Measurements from ENCODE around the gene TTLL1.
"Not testable (repeated sequence)": the region's sequence is repeated elsewhere in the genome, so short reads cannot be mapped to it uniquely, and the experiment has no call there.

TTLL1 gene

DNA sequence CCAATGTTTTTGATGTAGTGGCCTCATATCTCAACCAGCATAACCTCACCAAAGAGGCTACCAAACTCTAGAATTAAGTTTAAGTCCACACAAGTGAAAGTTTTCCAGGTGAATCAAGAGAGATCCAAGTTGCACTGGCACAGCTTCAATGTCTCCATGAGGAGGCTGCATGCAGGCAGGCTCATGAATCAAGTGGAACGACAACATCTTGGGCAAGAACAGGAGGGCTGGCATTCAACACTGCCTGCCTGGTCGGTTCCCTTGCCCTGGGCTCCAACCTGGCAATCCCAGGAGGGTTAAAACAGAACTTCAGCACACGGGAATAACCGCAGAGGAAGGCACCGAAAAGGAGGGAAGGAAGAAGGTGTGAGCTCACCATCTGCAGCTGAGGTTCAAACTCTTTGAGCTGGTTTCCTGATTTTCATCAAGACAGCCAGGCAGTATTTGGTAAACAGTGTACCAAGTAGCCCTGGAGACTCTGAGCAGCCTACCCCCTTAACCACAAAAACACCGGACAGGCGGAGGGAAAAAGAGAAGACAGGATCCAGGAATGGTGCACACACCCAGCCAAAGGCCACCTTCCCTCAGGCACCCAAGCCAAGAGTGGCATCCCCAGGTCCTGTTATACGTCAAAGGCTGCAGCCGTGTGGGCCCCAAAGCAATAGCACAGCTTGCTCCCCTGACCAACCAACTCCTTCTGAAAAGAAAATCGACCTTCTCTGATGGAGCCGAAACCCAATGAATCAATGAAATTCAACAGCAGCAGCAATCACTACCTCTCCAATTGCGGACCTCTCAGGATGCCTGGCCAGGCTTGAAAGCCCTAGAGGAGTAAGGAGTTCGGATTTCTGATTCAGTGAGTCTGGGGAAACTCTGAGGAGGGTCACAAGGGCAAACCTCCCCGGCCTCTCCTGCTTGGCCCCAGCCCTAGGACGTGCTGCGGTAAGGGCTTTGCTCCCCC lies 75.6 kb downstream of the TTLL1 start:
- no peak for DNase-seq (ENCODE audit: low read depth in 2 of 2)

DNA sequence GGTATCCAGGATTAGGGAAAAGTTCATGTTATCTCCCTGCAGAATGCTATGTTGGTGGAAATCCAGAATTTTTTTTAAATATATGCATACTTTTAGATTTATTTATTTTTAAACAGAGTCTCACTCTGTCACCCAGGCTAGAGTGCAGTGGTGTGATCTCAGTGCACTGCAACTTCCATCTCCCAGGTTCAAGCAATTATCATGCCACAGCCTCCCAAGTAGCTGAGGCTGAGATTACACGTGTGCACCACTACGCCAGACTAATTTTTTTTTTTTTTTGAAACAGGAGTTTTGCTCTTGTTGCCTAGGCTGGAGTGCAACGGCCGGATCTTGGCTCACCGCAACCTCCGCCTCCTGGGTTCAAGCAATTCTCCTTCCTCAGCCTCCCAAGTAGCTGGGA lies 76.8 kb downstream of the TTLL1 start:
- no peak for DNase-seq (ENCODE audit: low read depth in 2 of 2)

- no peak for DNase-seq (ENCODE audit: low read depth in 2 of 2)
These were observed 78.1 kb downstream of the TTLL1 start for GRCh38 chr22:43011079-43011478.

- DNase-seq (ENCODE audit: low read depth in 2 of 2): no peak
These were observed 79.7 kb downstream of the TTLL1 start for GRCh38 chr22:43009444-43009843.

DNA sequence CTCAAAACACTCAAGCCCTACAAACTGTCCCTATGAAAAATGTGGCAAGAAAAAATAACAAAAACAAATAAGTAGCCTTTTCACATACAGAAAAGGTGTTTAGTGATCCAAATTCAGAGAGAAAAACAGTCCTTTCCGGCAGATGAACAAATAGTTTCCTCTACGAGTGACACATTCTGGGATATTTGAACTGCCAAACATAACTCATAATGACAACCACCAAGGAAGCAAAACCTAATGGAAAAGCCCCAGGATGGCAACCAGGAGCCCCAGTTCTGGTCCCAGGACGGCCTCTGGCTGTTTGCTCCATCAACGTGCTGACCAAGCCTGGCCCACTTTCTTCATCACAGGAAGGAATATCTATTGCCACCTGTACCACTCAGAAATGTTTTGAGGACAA lies 80.3 kb downstream of the TTLL1 start:
- no peak for DNase-seq (ENCODE audit: low read depth in 2 of 2)

DNA sequence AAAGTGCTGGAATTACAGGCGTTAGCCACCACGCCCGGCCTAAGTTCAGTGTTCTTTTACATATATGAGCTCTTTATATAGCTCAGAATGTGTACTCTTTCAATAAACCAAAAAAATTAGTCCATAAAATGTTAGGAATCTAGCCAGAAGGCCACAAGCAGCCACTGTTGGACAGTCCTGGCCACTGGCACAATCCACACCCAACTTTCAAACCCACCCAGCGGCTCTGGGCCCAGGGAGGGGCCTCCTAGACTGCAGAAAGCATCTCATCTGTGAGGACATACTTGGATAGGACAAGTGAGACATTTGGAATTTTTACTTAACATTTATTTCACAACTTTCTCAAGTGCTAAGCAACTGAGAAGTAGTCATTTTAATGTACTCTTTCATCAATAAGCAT lies 80.7 kb downstream of the TTLL1 start:
- DNase-seq (ENCODE audit: low read depth in 2 of 2): no peak

DNA sequence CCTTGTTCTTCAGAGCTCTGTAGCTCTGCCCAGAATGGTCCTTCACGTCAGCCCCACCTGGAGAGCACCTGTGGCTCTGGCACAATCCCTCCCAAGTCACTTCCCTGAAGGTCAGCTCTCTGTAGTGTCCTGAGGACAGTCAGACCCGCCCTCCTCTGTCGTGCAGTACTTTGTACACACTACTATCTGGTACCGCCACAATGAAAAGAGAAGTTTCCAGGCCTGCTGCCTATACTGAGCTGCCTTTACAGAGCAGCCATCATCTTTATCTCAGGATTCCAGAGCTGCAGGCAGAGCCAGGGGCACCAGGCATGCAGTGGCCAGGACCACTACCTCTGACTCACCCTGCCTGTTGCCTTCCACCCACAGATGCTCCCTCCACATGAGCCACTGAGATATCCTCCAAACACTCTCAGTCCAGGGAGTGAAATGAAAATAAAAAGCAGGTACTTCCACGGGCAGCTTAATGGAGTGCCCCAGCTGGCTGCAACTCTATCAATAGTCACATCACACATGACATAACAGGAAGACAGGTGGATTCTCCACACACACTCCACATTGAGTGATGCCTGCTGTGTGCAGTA lies 81.6 kb downstream of the TTLL1 start:
- no peak for DNase-seq (ENCODE audit: low read depth in 2 of 2)

- no peak for DNase-seq (ENCODE audit: low read depth in 2 of 2)
These were observed 82.4 kb downstream of the TTLL1 start for GRCh38 chr22:43006753-43007152.

- no peak for DNase-seq (ENCODE audit: low read depth in 2 of 2)
These were observed 83.1 kb downstream of the TTLL1 start for GRCh38 chr22:43006016-43006505.

DNA sequence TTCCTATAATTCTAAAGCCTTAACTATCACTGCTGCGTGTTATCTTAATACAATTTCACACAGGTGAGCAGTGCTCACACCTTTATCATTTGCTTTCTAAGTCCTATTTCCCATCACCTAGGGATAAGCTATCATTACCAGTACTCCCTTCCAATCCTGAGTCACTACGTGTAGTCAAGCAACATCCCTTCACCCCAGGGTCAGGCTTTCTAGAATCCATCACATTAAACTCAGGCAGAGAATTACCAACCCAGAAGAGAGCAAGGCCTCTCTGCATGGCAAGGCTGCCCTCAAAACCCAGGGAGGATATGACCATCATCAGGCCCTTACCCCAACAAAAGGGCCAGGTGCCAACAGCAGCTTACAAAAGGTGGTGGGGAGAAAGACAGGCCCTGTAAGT lies 84.1 kb downstream of the TTLL1 start:
- DNase-seq (ENCODE audit: low read depth in 2 of 2): no peak

DNA sequence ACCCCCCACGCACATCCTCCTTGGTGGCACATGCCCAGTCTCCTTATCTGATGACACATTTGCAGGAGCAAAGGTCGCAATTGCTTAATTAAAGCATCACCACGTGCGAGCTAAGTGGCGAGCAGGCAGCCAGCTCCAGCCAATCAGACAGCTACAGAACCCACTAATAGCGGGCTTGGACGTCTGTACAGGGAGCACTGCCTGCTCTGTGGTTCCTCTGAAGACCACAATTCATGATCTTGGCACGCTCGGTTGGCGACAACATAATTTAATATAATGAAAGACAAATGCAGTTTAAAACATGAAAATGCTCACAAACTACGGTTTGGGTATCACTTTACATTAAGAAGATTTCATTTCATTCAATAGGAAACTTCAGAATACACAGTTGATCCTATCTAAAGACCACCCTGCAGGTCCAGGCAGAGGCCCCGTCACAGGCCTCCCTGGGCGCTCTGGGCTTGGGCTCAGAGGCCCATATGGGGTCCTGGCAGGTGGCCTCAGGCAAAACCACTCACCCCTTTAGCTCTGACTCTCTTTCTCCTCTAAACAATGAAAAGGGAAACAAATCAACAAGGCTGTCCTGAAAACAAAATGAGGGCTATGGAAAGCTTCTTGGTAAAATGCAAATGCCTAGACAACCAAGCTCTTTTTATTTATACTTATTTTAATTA lies 84.7 kb downstream of the TTLL1 start:
- DNase-seq (ENCODE audit: low read depth in 2 of 2): no peak

DNA sequence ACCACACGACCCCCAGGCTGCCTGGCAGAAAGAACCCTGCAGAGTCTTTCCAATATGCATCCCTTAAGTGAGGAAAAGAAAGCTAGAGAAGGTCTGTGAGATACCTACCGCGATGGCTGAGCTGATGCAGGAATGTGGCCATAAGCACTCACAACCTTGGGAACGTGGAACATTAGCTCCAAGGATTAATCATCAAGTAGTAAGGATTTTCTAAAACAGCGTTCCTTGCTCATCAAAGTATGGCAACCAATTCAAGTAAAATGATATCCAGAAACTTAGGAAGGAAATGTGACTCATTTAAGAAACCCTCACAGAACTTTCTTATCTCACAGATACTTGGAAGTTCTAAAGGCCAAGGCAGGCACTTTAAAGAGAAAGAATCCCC lies 87.0 kb downstream of the TTLL1 start:
- no peak for DNase-seq (ENCODE audit: low read depth in 2 of 2)

- no peak for DNase-seq (ENCODE audit: low read depth in 2 of 2)
These were observed 87.7 kb downstream of the TTLL1 start for GRCh38 chr22:43001271-43002201.

DNA sequence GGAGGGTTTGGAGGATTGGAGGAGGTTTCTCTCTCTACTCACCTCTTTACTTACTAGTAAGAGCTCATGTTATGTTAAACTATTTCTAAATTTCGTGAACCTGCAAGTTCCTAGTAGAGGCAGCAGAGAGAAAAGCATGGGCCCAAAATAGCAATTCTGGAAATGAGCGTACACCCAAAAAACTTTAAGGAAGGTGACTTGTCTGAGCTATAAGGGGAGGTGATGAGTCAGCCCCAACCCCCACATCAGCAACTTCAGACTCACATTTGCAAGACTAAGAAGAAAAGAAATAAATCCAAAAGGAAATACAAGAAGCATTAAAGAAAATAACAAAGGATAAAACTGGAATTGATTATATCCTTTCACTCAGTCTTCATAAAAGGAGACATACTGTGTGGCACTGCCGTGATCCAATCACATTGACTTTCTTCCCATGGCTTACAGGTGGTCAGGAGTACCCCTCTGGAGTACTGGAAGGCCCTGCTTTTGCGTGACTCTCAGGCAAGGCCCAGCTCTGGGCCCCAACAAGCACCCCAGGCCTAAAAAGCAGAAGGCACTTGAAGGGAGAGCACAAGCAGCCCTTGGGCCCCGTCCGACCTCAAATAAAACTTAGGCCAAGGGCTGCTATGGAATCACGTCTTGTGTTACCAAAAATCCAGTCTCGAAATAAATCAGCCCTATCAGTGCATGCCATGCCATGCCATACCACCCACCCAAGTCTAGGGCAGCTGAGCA lies 88.6 kb downstream of the TTLL1 start:
- no peak for DNase-seq (ENCODE audit: low read depth in 2 of 2)

- DNase-seq (ENCODE audit: low read depth in 2 of 2): no peak
These were observed 91.6 kb downstream of the TTLL1 start for GRCh38 chr22:42997582-42998090.

- no peak for DNase-seq (ENCODE audit: low read depth in 2 of 2)
These were observed 92.4 kb downstream of the TTLL1 start for GRCh38 chr22:42996646-42997365.

DNA sequence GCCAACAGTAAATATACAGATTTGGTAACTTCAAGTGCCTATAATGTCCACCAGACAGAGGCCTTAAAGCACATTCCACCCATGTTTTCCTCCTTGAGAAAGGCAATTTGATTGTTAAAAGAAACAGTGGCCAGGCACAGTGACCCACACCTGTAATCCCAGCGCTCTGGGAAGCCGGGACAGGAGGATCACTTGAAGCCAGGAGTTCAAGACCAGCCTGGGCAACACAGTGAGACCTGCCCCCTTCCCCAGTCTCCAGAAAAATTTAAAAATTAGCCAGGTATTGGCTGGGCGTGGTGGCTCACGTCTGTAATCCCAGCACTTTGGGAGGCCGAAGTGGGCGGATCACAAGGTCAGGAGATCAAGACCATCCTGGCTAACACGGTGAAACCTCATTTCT lies 93.5 kb downstream of the TTLL1 start:
- DNase-seq (ENCODE audit: low read depth in 2 of 2): not testable (repeated sequence)

DNA sequence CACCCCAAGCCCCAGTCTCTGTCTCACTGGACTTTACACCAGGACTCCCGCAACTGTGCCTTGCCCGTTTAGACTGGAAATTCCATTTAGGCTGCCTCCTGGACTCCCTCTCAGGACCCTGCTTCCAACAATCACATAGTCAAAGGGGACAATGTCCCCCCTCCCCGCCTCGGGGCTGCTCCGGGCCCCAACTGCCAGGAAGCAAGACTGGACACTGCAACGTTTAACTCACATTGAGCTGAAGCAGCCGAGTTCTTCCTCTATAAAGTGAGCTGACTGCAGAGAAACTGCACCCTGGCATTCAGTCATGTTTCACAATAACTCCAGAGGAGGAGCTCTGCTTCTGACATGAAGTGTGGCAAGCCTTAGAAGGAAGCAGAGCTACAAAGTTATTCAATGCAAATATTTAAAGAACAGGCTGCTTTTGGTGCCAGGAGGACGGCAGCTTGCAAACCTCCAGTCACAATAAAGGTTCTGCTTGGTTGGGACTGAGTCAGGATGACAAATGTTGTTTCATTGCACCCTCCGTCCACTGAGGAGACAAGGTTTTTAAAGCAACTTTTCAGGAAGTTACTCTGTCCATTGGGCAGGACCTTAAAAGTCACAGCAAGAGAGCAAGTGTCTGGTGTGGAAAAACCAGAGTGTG lies 94.2 kb downstream of the TTLL1 start:
- no peak for DNase-seq (ENCODE audit: low read depth in 2 of 2)

GRCh38 chr22:42994276-42994916 lies 94.8 kb downstream of the TTLL1 start:
- DNase-seq (ENCODE audit: low read depth in 2 of 2): no peak
